ENCODE results near the gene CAMK1D.

- no peak for TF ChIP-seq CTCF (IDR thresholded peaks at IDR 0.05)
- no peak for TF ChIP-seq EP300 (IDR thresholded peaks at IDR 0.05)
- no peak for TF ChIP-seq POLR2A (IDR thresholded peaks at IDR 0.05)
Observed at GRCh38 chr10:12631216-12631615, 281.9 kb downstream of the CAMK1D start.
